Panc1 (cell line): ENCODE results near the gene CLRN1. TPM values are rescaled to one million over a fixed set of nuclear protein-coding genes. Genes with fewer than 3 reads are reported as not detected.

Source experiments
- ATAC-seq: fragments of 200-7000 bp; cut with Tn5 transposase; 2 replicates; pipeline ENCODE4 v1.9.1; 2020; ENCODE audit warnings: mild to moderate bottlenecking, moderate library complexity
- BruUV-seq: library from RNA; stranded (reverse); fragments of 400-500 nt; replicated peaks from 2 replicates; lab custom pipeline; 2021; lab: Mats Ljungman, UMichigan
- CTCF ChIA-PET: fragments of 300-600 bp; sonication (Branson Sonifier 250); formaldehyde crosslinking; loops from one replicate; lab custom pipeline; 2022; ENCODE audit warnings: antibody characterized with exemption; lab: Charles Lee
- POLR2A ChIA-PET: fragments of 300-600 bp; sonication (Branson Sonifier 250); formaldehyde crosslinking; loops from one replicate; lab custom pipeline; 2022; ENCODE audit warnings: antibody characterized with exemption; lab: Charles Lee
- DNase-seq: peaks from one replicate; pipeline ENCODE4 v3.0.0-alpha.2; 2010; ENCODE audit warnings: low read depth, low spot score
- H3K27ac ChIP-seq: 2 replicates; pipeline ENCODE4 v1.5.1; 2011; ENCODE audit warnings: mild to moderate bottlenecking, low read length, inconsistent platforms
- H3K27me3 ChIP-seq: fragments of 200-500 bp; sonication (Bioruptor generic); 2 replicates; pipeline ENCODE4 v1.6.0; 2014; ENCODE audit warnings: low read length, inconsistent platforms; ENCODE audit not compliant: control insufficient read depth, insufficient read depth
- H3K36me3 ChIP-seq: fragments of 200-500 bp; sonication (Bioruptor generic); 2 replicates; pipeline ENCODE4 v1.5.1; 2014; ENCODE audit warnings: inconsistent platforms, mild to moderate bottlenecking, low read length, moderate library complexity; ENCODE audit not compliant: control insufficient read depth, insufficient read depth
- H3K4me1 ChIP-seq: 2 replicates; pipeline ENCODE4 v1.5.1; 2011; ENCODE audit warnings: inconsistent platforms, mild to moderate bottlenecking, low read length, moderate library complexity; ENCODE audit not compliant: control insufficient read depth, insufficient read depth
- H3K4me3 ChIP-seq, 2 experiments: 2 replicates each; pipeline ENCODE4 v1.5.1; 2011 to 2012; ENCODE audit warnings: low read depth in 2 of 2, low read length in 2 of 2, mild to moderate bottlenecking in 2 of 2, inconsistent platforms in 1 of 2, moderate library complexity in 1 of 2
- H3K9me3 ChIP-seq: fragments of 200-500 bp; sonication (Bioruptor generic); 2 replicates; pipeline ENCODE4 v1.5.1; 2014; ENCODE audit warnings: low read depth, mild to moderate bottlenecking, inconsistent platforms, low read length, moderate library complexity; ENCODE audit not compliant: control insufficient read depth, insufficient read depth
- POLR2AphosphoS5 ChIP-seq: IDR thresholded peaks from 2 replicates; pipeline ENCODE4 v1.6.1; 2012; ENCODE audit warnings: mild to moderate bottlenecking, low read depth, low read length, moderate library complexity
- SIN3A ChIP-seq: IDR thresholded peaks from 2 replicates; pipeline ENCODE4 v1.6.1; 2012; ENCODE audit warnings: low read depth, mild to moderate bottlenecking, low read length, moderate library complexity, borderline replicate concordance; ENCODE audit not compliant: insufficient read depth
- TCF7L2 ChIP-seq: IDR thresholded peaks from 2 replicates; pipeline ENCODE4 v1.6.1; 2011; ENCODE audit warnings: mild to moderate bottlenecking, low read depth, low read length, inconsistent platforms
- in situ Hi-C: cut with HindIII; loops from 2 replicates; pipeline ENCODE4 v1.10.0; 2016; ENCODE audit warnings: low sequenced_read_pairs, low pct_unique_long_range_greater_than_20kb
- intact Hi-C: fragments of 100-400 bp; cut with micrococcal nuclease; formaldehyde crosslinking; loops from one replicate; pipeline ENCODE4 v1.10.0; 2022; ENCODE audit not compliant: unreplicated experiment
- total RNA-seq: library from RNA; stranded (reverse); gene quantifications from one replicate; pipeline ENCODE4 v1.2.1, GENCODE V29; 2021; ENCODE audit not compliant: unreplicated experiment
- TF ChIP-seq, protein P1 (sequence below): fragments of 450-650 bp; IDR thresholded peaks from 2 replicates; pipeline ENCODE4 v1.5.1; 2017; ENCODE audit warnings: mild to moderate bottlenecking
- TF ChIP-seq, protein P2 (sequence below), 2 experiments: IDR thresholded peaks; 2 replicates each; pipeline ENCODE4 v1.6.1; 2011 to 2012; ENCODE audit warnings: low read depth in 2 of 2, control low read depth in 1 of 2, low read length in 1 of 2, mild to moderate bottlenecking in 1 of 2, moderate library complexity in 1 of 2; ENCODE audit not compliant: insufficient read depth in 1 of 2

The CLRN1 gene
- total RNA-seq, 1 experiment from 2014 or later: not detected

DNA sequence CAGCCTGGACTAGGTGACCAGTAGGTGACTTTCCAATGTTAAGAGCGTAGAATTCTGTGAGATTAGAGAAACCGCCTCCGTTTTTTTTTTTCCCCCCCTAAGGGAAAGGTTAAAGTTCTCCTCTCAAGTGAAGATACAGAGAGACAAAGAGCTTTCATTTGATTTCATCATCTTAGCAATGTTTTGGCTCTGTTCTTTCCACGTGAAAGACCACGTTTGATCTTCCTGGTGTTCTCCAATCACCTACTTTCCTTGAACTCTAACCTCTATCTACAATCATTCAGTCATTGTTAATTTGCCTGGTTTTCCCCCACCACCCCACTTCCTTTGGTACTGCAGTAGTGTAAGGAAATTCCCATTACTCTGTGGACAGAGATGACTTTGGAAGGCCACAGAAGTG lies 36.9 kb upstream of the CLRN1 start:
- Histone ChIP-seq H3K4me3 (no peak overlapping the region), H3K9me3 (no peaks in the 10 kb centered on the region), H3K27me3 (peaks cover 9% of the 10 kb centered on the region; the same call in 1 of the 2 replicates), H3K4me1 (no peaks in the 10 kb centered on the region), H3K27ac (no peak overlapping the region), H3K36me3 (no peaks in the 10 kb centered on the region)
- POLR2A ChIA-PET: interaction anchor here (0.6 kb wide), 1 partner anchor 176 kb away, joined by 3 read pairs; no protein-coding TSS in a partner anchor
- intact Hi-C loops (loop anchor here (5.0 kb wide), 1 partner anchor 138 kb away; no protein-coding TSS in a partner anchor), in situ Hi-C loops (no loop called here)
- ATAC-seq (no peak), DNase-seq (no peak)
- CTCF ChIA-PET: interaction anchor here (0.6 to 1.3 kb wide), 4 partner anchors 74 to 482 kb away, joined by 3 to 5 read pairs (median 4); partner anchors contain the start of gene MED12L
- no TSS peak for BruUV-seq
- TF ChIP-seq POLR2AphosphoS5: no peak
- no peak for TF ChIP-seq SIN3A
- TF ChIP-seq, protein P1, sequence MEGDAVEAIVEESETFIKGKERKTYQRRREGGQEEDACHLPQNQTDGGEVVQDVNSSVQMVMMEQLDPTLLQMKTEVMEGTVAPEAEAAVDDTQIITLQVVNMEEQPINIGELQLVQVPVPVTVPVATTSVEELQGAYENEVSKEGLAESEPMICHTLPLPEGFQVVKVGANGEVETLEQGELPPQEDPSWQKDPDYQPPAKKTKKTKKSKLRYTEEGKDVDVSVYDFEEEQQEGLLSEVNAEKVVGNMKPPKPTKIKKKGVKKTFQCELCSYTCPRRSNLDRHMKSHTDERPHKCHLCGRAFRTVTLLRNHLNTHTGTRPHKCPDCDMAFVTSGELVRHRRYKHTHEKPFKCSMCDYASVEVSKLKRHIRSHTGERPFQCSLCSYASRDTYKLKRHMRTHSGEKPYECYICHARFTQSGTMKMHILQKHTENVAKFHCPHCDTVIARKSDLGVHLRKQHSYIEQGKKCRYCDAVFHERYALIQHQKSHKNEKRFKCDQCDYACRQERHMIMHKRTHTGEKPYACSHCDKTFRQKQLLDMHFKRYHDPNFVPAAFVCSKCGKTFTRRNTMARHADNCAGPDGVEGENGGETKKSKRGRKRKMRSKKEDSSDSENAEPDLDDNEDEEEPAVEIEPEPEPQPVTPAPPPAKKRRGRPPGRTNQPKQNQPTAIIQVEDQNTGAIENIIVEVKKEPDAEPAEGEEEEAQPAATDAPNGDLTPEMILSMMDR: no peak
- TF ChIP-seq, protein P2, sequence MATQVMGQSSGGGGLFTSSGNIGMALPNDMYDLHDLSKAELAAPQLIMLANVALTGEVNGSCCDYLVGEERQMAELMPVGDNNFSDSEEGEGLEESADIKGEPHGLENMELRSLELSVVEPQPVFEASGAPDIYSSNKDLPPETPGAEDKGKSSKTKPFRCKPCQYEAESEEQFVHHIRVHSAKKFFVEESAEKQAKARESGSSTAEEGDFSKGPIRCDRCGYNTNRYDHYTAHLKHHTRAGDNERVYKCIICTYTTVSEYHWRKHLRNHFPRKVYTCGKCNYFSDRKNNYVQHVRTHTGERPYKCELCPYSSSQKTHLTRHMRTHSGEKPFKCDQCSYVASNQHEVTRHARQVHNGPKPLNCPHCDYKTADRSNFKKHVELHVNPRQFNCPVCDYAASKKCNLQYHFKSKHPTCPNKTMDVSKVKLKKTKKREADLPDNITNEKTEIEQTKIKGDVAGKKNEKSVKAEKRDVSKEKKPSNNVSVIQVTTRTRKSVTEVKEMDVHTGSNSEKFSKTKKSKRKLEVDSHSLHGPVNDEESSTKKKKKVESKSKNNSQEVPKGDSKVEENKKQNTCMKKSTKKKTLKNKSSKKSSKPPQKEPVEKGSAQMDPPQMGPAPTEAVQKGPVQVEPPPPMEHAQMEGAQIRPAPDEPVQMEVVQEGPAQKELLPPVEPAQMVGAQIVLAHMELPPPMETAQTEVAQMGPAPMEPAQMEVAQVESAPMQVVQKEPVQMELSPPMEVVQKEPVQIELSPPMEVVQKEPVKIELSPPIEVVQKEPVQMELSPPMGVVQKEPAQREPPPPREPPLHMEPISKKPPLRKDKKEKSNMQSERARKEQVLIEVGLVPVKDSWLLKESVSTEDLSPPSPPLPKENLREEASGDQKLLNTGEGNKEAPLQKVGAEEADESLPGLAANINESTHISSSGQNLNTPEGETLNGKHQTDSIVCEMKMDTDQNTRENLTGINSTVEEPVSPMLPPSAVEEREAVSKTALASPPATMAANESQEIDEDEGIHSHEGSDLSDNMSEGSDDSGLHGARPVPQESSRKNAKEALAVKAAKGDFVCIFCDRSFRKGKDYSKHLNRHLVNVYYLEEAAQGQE (IDR thresholded peaks at IDR 0.05; ENCODE audit: insufficient read depth in 1 of 2, low read depth in 2 of 2, low read length in 1 of 2): no peak
- no peak for TF ChIP-seq TCF7L2

DNA sequence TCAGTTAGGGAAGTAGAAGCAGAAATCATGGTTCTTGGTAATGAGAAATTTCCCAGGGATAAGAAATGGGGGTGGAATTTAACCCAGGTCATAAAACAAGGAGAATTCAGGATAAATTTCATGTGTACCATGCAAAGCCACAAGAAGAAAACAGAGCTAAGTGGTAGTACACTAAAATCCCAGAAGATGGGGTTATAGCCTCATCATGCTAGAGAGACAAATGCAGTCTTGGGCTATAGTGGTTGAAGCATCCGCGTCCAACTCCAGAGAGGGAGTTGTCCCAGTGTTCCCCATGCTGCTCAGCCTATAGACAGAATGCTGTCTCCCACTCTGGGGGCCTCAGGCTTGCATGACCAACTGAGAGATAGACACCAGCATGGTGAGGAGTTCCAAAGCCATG lies 36.2 kb upstream of the CLRN1 start:
- CTCF ChIA-PET: interaction anchor here (0.6 to 1.3 kb wide), 3 partner anchors 77 to 482 kb away, joined by 3 to 4 read pairs (median 4); partner anchors contain the start of gene MED12L
- H3K27me3 ChIP-seq: peaks cover 5% of the 10 kb centered on the region; the same call in 1 of the 2 replicates
- POLR2A ChIA-PET: interaction anchor here (0.6 kb wide), 1 partner anchor 177 kb away, joined by 3 read pairs; no protein-coding TSS in a partner anchor
- no peaks in the 10 kb centered on the region for H3K9me3 ChIP-seq
- in situ Hi-C loops (no loop called here), intact Hi-C loops (loop anchor here (5.0 kb wide), 1 partner anchor 139 kb away; no protein-coding TSS in a partner anchor)
- no peak for DNase-seq
- H3K36me3 ChIP-seq: no peaks in the 10 kb centered on the region
- TF ChIP-seq, protein P1: peak; percentile 41
- TF ChIP-seq, protein P2 (IDR thresholded peaks at IDR 0.05; ENCODE audit: insufficient read depth in 1 of 2, low read depth in 2 of 2, low read length in 1 of 2): no peak
- TF ChIP-seq SIN3A: no peak
- TF ChIP-seq TCF7L2: no peak
- no peak for TF ChIP-seq POLR2AphosphoS5
- no TSS peak for BruUV-seq
- no peak overlapping the region for H3K4me3 ChIP-seq
- no peaks in the 10 kb centered on the region for H3K4me1 ChIP-seq
- ATAC-seq: peak; percentile 63; the same call in 1 of the 2 replicates
- no peak overlapping the region for H3K27ac ChIP-seq
